ENCODE data around the gene AGPAT2. TPM values are rescaled to one million over a fixed set of nuclear protein-coding genes. Genes with fewer than 3 reads are reported as not detected.

Gene AGPAT2
- total RNA-seq, 1 experiment from 2014 or later = 124 TPM

Small RNA genes lying within 50 kb of the gene (microRNA-seq; reads per million reads assigned to microRNA genes)
- 14,212 reads per million, percentile 94 among the genes with 10 or more reads in this experiment for gene MIR126 (ENCODE audit: borderline number of aligned reads, borderline replicate concordance)

Other genes with a start within 250 kb of the AGPAT2 start
- gene INPP5E, start 247.6 kb downstream of the AGPAT2 start, total RNA-seq (2021) = 18.2 and 22.5 TPM in 2 replicates
- 81.8 and 90.1 TPM in 2 replicates for gene SEC16A, start 204.4 kb downstream of the AGPAT2 start, total RNA-seq (2021)
- gene NOTCH1, start 141.4 kb downstream of the AGPAT2 start, total RNA-seq (2021) = 39.2 and 51.4 TPM in 2 replicates
- gene EGFL7, start 24.5 kb downstream of the AGPAT2 start, total RNA-seq (2021) = 53.1 and 70.7 TPM in 2 replicates
- 19.0 and 32.6 TPM in 2 replicates for gene DIPK1B, start 25.1 kb upstream of the AGPAT2 start, total RNA-seq (2021)
- gene LCN10, start 55.5 kb upstream of the AGPAT2 start, total RNA-seq (2021) = 0.94 and 2.2 TPM in 2 replicates
- not detected in 2 replicates for gene LCN6, start 61.1 kb upstream of the AGPAT2 start, total RNA-seq (2021)
- not detected in 2 replicates for gene LCN8, start 70.8 kb upstream of the AGPAT2 start, total RNA-seq (2021)
- gene LCN15, start 77.1 kb upstream of the AGPAT2 start, total RNA-seq (2021) = not detected in 2 replicates
- 83.6 and 124 TPM in 2 replicates for gene TMEM141, start 103.9 kb upstream of the AGPAT2 start, total RNA-seq (2021)
- gene CCDC183, start 108.9 kb upstream of the AGPAT2 start, total RNA-seq (2021) = 3.6 and 5.3 TPM in 2 replicates
- gene RABL6, start 120.5 kb upstream of the AGPAT2 start, total RNA-seq (2021) = 116 and 136 TPM in 2 replicates
- gene AJM1, start 155.0 kb upstream of the AGPAT2 start, total RNA-seq (2021) = 5.3 and 5.9 TPM in 2 replicates
- 112 and 114 TPM in 2 replicates for gene PHPT1, start 162.0 kb upstream of the AGPAT2 start, total RNA-seq (2021)
- gene MAMDC4, start 164.9 kb upstream of the AGPAT2 start, total RNA-seq (2021) = 9.2 and 11.6 TPM in 2 replicates
- gene EDF1, start 178.9 kb upstream of the AGPAT2 start, total RNA-seq (2021) = 275 and 338 TPM in 2 replicates
- gene TRAF2, start 199.1 kb upstream of the AGPAT2 start, total RNA-seq (2021) = 42.7 and 48.0 TPM in 2 replicates